HG03460 (cell line): ENCODE data around the gene MRPS35.

Experiments used
- ATAC-seq: cut with Tn5 transposase; IDR thresholded peaks from one replicate; pipeline ENCODE4 v1.9.1; 2021; ENCODE audit not compliant: unreplicated experiment

MRPS35 gene

DNA sequence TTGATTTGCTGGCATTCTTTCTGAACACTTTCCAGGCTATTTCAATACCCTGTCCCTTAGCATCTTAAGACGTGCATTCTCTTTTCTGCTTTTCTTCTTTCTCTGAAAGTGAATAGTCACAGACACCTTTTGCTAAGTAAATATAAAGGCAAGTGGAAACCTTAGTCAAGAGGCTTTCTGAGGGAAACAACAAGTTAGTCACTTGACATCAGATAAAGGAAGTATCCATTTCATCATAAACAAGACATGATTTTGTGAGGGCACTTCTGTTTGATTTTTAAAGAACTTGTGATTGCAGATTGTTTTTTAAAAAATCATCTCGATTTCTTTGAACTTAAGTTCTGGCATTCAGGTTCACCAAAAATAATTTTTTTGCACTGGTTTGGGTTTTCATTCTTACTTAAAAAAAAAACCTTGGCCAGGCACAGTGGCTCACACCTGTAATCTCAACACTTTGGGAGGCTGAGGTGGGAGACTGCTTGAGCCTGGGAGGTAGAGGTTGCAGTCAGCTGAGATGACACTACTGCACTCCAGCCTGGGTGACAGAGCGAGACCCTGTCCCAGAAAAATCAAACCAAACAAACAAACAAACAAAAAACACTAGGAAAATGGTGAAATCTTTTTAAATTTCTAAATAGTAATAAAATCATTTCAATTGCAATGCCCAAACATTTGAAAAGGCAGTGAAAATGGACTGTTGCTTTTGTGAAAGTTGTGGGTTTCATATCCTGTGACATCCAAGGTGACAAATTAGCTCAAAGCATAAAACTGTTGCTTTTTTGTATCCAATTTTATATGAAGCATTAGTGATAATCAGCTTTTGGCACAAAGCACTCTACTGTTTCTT is 61.1 kb downstream of the MRPS35 start:
- no peak for ATAC-seq

DNA sequence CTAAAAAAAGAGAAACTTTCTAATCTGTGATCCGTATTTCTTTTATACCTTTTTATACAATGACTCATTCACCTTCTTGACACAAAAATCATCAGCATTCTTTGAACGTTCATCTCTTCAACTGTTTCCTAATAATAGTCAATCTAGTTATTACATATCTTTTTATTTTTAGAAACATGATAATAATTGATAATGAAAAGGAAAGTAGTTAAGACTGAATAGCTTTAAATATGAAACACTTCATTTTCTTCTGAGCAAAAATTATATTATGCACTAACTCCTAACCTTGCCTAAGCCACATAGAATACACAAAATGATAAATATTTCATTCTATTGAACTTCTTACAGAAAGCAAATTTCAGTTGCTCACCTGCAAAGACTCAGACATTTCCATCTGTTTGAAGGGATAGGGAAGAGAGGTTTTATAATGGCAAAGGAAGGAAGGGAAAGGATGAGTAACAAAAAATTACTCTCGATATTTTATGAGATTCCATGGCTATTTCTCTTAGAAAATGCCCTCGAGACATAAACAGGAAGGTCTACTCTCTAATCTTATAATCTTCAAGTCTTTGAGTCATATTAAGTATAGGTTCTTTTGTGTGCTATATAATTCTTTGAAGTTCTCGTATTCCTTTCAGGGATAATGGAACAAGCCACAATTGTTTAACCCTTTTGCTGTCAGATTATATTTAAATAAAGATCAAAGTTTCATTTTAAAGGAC is 61.9 kb downstream of the MRPS35 start:
- ATAC-seq: no peak

DNA sequence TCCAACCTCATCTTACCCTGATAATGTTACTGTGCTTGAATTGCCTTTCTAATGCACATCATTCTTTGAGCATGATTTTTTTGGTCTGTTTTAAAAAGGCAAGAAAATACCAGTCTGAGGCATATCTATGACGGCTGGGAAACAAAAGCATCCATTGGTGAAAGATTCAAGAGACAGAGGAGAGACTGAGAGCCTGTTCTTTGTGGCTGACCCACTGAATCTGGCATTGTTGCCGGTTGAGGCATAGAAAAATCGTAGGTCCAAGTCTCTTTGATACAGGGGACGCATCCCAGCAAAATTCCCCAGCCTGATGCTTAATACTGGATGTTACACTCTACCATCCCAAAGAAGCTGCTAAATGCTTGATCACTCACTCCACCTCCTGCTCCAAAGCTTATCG is 66.5 kb downstream of the MRPS35 start:
- no peak for ATAC-seq

DNA sequence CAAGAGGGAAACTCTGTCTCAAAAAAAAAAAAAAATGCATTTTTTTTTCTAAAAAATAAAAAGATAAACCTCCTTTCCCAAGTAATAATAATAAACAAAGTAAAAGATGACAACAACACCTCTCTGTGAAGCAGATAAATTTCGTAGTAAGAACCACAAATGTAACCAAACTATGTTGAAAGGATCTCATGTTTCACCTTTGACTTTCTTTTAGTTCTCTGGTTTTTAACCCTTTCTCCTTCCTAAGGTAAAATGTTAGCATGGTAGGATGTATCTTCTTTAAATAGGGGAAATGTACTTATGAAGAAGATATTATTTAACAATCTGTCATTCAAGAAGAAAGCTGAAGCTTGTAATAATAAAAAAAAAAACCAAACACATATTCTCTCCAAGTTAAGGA is 67.6 kb downstream of the MRPS35 start:
- ATAC-seq: no peak

DNA sequence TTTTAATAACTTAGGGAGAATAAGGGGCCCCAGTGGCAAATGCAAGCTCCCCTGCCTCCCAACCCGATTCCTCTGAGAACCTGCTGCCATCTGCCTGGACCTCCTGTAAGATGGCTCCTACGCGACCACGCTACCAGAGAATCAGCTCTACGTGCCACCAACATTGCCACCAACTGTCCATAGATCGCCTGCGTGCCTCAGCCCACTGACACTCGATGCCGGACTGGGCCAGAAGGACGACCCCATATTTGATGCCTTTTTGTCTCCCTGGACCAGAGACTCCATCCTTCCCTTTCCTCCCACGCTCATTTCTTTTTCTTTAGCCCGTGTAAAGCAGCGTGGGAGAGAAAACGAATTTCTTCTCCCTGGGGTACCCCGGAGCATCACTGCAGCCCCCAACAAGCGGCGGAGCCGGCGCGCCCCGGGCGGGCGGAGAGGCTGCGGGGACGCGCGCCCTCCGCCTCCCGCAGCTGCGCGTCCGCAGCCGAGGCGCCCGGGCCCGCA is 68.8 kb downstream of the MRPS35 start:
- ATAC-seq: peak; percentile 52

DNA sequence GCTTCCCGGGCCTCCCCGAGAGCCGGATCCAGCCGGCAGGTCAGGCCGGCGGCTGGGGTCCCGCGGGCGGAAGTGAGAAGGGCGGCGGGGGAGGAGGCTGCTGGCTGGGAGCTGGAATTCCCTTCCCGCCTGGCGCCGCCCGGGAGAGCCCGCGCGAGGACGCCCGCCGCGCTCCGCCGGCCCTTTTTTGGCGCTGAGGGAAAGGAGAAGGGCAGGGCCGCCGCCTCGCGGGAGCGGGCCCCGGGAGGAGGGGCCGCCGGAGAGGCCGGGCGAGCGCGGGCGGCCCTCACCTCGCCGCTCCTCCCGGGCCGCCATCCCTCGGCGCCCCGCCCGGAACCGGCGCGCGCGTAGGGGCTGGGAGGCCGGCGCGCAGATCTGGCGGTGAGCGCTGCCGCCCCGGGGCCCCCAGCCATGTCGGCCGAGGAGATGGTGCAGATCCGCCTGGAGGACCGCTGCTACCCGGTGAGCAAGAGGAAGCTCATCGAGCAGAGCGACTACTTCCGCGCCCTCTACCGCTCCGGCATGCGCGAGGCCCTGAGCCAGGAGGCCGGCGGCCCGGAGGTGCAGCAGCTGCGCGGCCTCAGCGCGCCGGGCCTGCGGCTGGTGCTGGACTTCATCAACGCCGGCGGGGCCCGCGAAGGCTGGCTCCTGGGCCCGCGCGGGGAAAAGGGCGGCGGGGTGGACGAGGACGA is 69.4 kb downstream of the MRPS35 start, which contains the start of the genes KLHL42 and MANSC4:
Gene KLHL42, plus strand, starts transcription at position 314 of the 692 bp plus-strand sequence. Its CDS starts 98 bp downstream, at position 412.
Gene MANSC4, minus strand, starts transcription at position 317 of the 692 bp plus-strand sequence. CDS start 8,960 bp downstream, outside the sequence.
- ATAC-seq: peak; percentile 79

DNA sequence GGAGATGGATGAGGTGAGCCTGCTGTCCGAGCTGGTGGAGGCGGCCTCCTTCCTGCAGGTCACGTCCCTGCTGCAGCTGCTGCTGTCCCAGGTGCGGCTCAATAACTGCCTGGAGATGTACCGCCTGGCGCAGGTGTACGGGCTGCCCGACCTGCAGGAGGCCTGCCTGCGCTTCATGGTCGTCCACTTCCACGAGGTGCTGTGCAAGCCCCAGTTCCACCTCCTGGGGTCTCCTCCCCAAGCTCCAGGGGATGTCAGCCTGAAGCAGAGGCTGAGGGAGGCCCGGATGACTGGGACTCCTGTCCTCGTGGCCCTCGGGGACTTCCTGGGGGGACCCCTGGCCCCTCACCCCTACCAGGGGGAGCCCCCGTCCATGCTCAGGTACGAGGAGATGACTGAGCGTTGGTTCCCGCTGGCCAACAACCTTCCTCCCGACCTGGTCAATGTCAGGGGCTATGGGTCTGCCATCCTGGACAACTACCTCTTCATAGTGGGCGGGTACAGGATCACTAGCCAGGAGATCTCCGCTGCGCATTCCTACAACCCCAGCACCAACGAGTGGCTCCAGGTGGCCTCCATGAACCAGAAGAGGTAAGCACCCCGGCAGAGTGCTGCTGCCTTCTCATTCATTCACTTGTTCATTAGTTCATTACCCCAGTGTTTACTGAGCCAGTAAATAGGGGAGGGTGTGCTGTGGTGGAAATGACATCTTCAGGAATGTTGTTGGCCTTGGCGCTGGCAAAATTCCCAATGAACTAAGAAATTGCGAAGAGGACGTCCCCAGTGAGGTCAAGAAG is 70.2 kb downstream of the MRPS35 start:
- ATAC-seq: peak; percentile 31

DNA sequence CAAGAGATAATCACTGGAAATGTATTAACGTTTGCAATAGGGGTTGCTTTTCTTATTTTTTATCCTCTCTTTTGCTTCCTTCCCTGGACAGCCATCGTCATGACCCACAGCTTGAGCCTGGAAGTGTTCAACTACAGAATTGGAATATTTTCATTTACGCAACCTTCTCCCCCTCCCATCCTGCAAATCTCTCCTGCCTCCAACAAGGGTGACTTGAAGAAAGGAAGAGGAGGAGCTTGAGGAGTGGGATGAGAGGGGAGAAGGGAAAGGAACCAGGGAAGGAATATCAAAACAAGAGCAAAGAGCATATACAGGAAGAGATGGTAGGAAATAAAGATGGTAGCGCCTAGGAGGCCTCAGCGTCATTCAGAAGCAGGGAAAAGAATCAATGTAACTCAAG is 71.0 kb downstream of the MRPS35 start:
- ATAC-seq: no peak

DNA sequence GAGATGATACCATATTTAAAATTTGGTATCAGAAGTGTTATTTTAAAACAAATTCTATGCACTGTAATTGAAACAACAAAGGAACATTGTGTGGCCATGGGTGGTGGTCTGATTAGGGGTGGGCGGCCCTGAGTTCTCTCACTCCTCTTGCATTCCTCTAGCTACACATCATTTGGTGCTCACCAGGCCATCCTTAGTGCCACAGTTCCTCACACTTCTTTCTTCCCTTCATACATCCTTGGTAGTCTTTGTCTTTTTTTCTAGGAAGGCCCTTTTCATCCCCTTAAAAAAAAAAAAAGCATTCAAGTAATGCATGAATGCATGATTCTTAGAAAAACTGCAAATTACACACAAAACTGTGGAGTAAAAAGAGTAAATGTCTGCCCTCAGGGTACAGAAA is 71.8 kb downstream of the MRPS35 start:
- ATAC-seq: no peak

DNA sequence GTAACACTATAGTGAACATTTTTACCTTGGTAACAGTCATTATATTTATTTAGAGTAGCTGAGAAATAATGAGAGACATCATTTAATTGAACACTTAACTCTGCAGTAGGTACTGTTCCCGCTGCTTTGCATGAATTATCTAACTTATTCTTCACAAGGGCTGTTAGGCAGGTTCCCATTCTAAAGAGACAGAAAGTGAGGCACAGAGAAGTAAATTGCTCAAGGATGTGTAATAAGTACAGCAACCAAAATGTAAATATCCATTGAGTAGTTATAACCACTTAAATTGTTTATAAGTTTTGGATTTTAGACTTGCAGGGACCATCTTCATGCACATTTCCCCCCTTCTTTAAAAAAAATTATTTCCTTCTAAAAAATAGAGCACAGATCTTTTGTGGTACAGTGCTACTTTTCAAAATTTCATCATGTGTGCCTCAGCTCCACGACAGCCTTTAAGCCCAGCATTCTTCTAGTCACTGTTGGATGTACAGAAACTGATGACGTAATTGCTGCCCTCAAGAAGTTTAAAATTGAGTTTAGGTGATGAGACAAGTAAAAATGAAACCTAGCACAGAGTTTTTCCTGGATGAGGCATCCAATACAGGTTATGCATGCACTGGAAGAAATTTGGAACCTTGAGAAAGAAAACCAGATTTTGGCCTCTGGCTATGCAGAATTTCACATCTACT is 75.4 kb downstream of the MRPS35 start:
- no peak for ATAC-seq

DNA sequence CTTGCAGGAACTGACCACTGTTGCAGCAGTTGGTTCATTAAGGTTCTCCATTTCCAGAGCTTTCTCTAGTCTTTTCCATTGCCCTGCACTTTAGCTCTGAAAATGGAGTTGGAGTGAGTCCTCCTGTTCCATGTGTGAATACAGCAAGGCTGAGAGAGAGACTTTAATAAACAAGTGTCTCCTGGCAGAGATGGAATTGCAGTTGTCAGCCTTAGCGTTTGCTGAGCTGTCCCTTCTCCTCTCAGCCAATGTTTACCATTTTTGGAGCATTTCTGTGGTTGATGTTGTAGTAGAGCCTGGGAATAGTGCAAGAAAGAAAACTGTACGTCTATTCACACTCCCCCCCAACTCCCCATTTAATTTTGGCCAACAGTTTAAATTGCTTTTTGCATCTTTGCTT is 76.9 kb downstream of the MRPS35 start:
- ATAC-seq: no peak

DNA sequence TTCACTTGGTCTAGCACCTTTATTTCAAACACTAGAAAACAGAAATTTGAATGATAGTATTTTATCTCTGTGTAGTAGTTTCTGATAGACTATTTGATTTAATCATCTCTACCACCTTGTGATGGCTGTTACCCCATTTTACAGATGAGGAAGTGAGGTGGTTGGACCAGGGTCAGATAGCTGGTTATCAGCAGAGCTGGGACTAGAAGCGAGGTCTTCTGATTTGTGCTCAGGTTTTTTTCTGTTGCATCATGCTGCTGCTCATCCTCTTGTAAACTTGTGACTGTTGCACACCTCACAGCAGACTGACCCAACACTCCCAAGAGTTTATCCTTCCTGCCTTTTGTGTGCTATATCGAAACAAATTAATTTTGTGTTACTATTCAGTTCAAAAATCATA is 79.5 kb downstream of the MRPS35 start:
- ATAC-seq: no peak

DNA sequence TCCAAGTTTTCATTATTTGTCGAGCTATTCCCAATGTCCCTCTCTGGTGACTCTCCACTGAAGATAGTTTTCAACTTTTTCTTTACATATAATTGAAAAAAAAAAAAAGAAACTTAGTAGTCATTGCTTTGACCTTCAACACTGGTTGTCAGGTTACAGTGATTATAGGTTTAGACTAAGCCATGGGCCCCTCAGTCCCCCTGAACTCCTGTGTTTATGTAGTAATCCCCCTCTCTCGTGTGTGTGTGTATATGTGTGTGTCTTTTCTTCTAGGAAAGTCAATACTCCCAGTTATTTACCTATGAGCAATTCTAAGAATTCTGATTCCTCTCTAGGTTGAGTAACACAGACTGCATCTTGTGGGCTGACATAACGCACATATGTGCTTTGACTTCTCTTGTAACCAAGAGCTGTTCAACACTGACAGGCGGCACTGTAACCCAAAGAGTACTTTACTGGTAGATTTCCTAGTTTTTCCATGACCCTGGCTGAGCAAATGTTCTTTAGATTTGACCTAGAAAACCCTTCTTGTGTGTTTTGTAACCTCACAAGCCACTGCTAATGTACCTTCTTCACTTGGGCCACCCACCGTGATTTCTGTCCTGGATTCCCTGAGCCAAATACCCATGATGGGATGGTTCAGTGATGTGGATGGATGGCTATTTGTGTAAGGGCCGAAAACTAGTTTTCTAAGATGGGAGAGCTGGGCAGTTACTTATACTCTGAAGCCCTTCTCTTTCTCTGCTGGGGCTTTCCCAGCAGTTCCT is 84.4 kb downstream of the MRPS35 start:
- ATAC-seq: no peak

DNA sequence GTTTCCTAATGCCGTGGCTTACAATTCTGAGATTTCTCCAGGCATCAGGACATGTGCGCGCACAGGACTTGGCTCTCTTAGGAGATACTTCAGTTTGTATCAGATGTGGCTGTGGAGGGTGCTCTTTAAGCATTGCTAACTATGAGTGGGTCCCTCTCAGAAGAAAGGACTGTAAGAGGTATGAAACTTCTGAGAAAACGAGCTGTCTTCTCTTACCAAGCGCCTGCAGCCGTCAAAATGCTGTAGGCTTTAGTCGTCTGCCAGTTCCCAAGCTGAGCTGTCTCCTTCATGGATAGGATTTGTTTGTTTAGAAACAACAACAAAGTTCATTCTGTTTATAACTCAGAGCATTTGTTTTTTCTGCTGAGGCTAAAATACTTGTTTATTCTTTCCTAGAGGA is 85.5 kb downstream of the MRPS35 start:
- ATAC-seq: no peak

DNA sequence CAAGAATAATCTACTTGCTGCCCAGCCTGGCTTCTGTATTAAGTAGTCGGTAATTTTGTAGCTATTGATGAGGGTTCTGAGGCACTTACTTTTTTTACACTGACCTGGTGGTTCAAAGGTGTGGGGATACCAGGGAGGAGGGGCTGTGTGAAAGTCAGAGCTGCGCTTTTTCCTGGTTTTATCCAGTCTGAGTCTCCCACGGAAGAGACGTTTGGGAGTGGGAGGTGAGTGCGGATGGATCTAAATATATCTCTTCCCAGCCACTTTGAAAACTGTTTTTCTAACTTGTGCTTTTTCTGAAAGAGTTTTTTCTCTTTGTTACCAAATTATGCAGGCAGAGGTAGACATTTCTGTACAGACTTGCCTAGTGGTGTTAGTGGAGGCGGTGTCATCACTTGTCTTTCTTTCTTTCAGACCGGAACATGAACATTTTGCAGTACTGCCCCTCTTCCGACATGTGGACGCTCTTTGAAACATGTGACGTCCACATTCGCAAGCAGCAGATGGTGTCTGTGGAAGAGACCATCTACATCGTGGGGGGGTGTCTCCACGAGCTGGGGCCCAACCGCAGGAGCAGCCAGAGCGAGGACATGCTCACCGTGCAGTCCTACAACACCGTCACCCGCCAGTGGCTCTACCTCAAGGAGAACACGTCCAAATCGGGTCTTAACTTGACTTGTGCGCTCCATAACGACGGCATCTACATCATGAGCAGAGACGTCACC is 86.8 kb downstream of the MRPS35 start:
- ATAC-seq: no peak

DNA sequence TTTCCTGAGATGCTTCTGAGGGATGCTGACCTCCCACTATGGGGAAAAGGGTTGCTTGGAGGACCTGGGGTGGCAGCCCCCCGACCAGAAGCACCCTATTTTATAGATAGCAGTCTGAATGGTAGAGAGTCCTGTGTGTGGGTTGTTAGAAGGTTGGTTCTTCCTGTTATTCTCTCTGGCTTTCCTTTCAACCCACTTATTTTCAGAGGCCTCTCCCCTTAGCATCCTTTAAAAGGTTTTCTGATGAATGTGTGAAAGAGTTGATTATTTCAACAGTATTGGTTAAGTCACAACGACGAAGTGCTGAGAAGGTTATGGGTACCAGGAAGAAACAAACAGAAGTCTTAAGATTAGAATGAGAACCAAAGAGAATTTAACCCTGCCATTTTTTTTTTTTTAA is 90.2 kb downstream of the MRPS35 start:
- ATAC-seq: no peak

DNA sequence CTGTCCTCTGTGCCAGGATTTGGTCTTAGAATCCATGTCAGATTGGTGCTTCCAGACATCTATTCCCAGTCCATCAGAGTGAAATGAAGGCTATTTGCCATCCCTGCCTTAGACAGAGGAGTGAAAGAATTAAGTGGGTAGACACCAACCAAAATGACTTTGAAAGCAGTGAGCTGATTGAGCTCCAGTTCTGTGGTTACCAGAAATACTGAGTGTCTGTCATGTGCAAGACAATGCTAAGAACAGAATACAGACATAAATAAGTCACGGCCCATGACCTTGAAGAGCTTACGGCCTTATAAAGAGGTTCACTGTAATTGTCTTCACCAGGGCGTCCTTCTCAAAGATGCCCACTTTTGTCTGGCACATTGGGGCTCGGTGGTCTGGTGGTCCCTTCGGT is 91.0 kb downstream of the MRPS35 start:
- no peak for ATAC-seq

DNA sequence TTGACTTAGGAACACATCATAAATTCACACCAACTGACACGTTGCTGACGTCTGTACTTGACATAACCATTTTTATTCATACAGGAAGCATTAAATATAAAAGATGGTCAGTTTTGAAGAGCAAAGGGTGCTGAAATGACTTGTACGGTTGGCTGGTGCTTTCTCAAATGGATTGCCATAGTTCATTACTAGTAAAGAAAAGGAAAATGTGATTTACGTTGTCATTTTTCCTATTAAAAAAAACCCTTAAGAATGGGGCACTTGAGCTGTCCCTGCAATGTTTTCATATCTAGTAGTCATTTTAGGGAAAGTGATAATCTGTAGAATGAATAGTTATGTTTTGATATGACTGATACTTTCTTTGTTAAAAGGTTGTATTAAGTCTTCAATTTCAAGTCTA is 91.9 kb downstream of the MRPS35 start:
- no peak for ATAC-seq

DNA sequence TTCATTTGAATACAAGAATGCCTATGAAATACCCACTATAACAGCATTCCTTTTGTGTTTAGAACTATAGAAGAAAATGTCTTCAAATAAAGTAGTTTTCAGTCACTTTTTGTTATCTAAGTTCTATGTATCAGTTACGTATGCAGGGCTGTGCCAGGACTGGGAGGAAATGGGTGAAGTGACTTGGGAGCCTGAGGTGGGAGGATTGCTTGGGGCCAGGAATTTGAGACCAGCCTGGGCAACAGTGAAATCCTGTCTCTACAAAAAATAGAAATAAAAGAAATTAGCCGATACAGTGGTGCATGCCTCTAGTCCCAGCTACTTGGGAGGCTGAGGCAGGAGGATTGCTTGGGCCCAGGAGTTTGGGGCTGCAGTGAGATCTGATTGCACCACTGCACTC is 92.3 kb downstream of the MRPS35 start:
- no peak for ATAC-seq
